ENCODE results near the gene UBE2S. TPM values are rescaled to one million over a fixed set of nuclear protein-coding genes. Genes with fewer than 3 reads are reported as not detected.
"Not testable (repeated sequence)": the region's sequence is repeated elsewhere in the genome, so short reads cannot be mapped to it uniquely, and the experiment has no call there.

Gene UBE2S
- polyA plus RNA-seq, 1 donor (not counting 4 experiments of a cell fraction or from before 2014, with no cell fraction given): 31.8 TPM

DNA sequence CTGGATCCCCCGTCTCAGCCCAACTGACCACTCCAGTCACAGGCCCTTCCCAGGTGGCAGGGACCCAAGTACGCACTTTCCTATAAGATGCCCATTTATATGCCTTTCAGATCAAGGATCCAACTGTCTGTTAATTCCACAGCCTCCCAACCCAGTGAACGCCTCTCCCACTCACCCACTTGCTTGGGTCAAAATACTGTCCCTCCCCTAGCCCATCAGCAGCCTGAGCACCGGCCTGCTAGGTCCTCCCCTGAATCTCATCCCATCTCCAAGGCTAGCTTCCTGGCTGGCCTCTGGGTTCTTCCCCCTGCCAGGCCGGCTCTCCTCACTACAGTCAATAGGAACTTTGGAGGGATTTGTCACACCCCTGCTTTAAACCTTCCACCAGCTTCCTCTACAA is 1.9 kb downstream of the UBE2S start:
- Histone ChIP-seq H2AFZ (ENCODE audit: control insufficient read depth, low read length) (no peak overlapping the region), H3K79me2 (ENCODE audit: control insufficient read depth, insufficient read depth, low read length) (peaks cover 45% of the 10 kb centered on the region), H3K27me3 (ENCODE audit: control insufficient read depth, extremely low read depth, insufficient read depth, low read length) (no peaks in the 10 kb centered on the region), H3K36me3 (ENCODE audit: control insufficient read depth in 2 of 2, extremely low read depth in 1 of 2, insufficient read depth in 2 of 2, low read length in 2 of 2) (peaks cover 24 to 38% of the 10 kb centered on the region in 2 experiments), H3K9me3 (ENCODE audit: control insufficient read depth, low read depth, low read length) (no peaks in the 10 kb centered on the region), H3K4me1 (ENCODE audit: control insufficient read depth, extremely low read depth, insufficient read depth, low read length) (peaks cover 23% of the 10 kb centered on the region), H3K9ac (ENCODE audit: control insufficient read depth, extremely low read depth, insufficient read depth, low read length) (no peak overlapping the region), H4K20me1 (ENCODE audit: control insufficient read depth, extremely low read depth, insufficient read depth, low read length) (peaks cover 14% of the 10 kb centered on the region), H3K27ac (ENCODE audit: control insufficient read depth, insufficient read depth, low read length) (no peak overlapping the region), H3K4me3 (ENCODE audit: control insufficient read depth in 2 of 3, extremely low read depth in 1 of 3, insufficient read depth in 2 of 3, low read depth in 1 of 3, low read length in 3 of 3) (peak overlapping the region in 2 of 3 experiments; percentile 76 to 85), H3K4me2 (ENCODE audit: control insufficient read depth, extremely low read depth, insufficient read depth, low read depth, low read length) (peak overlapping the region; percentile 94), H3K9me1 (ENCODE audit: control insufficient read depth, extremely low read depth, insufficient read depth, low read length) (no peaks in the 10 kb centered on the region)
- FAIRE-seq (no peak), DNase-seq (ENCODE audit: low read depth, low spot score) (no peak)
- TF ChIP-seq, protein P1, sequence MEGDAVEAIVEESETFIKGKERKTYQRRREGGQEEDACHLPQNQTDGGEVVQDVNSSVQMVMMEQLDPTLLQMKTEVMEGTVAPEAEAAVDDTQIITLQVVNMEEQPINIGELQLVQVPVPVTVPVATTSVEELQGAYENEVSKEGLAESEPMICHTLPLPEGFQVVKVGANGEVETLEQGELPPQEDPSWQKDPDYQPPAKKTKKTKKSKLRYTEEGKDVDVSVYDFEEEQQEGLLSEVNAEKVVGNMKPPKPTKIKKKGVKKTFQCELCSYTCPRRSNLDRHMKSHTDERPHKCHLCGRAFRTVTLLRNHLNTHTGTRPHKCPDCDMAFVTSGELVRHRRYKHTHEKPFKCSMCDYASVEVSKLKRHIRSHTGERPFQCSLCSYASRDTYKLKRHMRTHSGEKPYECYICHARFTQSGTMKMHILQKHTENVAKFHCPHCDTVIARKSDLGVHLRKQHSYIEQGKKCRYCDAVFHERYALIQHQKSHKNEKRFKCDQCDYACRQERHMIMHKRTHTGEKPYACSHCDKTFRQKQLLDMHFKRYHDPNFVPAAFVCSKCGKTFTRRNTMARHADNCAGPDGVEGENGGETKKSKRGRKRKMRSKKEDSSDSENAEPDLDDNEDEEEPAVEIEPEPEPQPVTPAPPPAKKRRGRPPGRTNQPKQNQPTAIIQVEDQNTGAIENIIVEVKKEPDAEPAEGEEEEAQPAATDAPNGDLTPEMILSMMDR (optimal IDR thresholded peaks at IDR 0.05 in 1 of 3, IDR thresholded peaks at IDR 0.05 in 1 of 3, conservative IDR thresholded peaks at IDR 0.05 in 1 of 3; ENCODE audit: extremely low read depth in 1 of 3, insufficient read depth in 2 of 3, low read length in 3 of 3): no peak
- no peak for TF ChIP-seq EZH2 (IDR thresholded peaks at IDR 0.05; ENCODE audit: low read length)
- dilution Hi-C loops (cut with MboI; ENCODE audit: extremely low pct_ligation_motif_present, low sequenced_read_pairs): no loop called here

DNA sequence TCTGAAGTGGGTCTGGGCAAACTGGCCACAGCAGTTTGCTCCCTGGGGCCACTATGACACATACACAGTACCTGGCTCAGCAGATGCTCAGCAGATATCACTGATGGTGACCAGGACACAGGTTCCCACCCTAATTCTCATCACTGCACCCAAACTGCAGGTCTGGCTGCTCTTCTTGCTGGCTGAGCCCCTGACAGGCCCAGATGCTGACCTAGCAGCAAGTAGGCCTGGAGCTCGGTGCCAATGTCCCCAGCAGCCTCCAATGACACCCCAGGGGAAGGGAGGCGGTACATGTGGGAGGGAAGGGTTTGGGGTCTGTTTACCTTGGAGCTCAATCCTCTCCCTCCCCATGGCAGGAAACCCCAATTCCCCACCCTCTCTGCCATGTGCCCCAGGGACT is 5.1 kb downstream of the UBE2S start:
- Histone ChIP-seq H3K4me1 (ENCODE audit: control insufficient read depth, extremely low read depth, insufficient read depth, low read length) (peaks cover 19% of the 10 kb centered on the region), H3K79me2 (ENCODE audit: control insufficient read depth, insufficient read depth, low read length) (peaks cover 45% of the 10 kb centered on the region)

DNA sequence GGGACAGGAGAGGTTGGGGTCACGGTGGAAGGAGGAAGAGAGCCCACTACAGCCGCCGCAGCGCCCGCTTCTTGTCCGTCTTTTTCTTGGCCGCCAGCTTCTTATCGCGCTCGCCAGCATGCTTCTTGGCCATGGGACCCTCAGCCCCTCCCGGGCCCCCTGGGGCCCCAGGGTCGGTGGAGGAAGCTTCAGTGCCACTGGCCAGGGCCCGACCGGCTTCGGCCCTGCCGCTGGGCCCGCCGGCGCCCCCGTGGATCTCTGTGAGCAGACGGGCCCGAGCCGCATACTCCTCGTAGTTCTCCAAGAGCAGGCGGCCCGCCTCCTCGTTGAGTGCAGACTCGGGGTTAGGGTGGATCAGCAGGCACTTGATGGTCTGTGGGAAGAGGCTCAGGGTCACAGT is 6.2 kb downstream of the UBE2S start:
- DNase-seq (ENCODE audit: low read depth, low spot score); H3K4me3 ChIP-seq (ENCODE audit: control insufficient read depth in 2 of 3, extremely low read depth in 1 of 3, insufficient read depth in 2 of 3, low read depth in 1 of 3, low read length in 3 of 3); H3K9me3 ChIP-seq (ENCODE audit: control insufficient read depth, low read depth, low read length); H3K9ac ChIP-seq (ENCODE audit: control insufficient read depth, extremely low read depth, insufficient read depth, low read length); H3K4me2 ChIP-seq (ENCODE audit: control insufficient read depth, extremely low read depth, insufficient read depth, low read depth, low read length); H3K9me1 ChIP-seq (ENCODE audit: control insufficient read depth, extremely low read depth, insufficient read depth, low read length); FAIRE-seq; H3K27ac ChIP-seq (ENCODE audit: control insufficient read depth, insufficient read depth, low read length); H3K27me3 ChIP-seq (ENCODE audit: control insufficient read depth, extremely low read depth, insufficient read depth, low read length); H2AFZ ChIP-seq (ENCODE audit: control insufficient read depth, low read length); dilution Hi-C loops (cut with MboI; ENCODE audit: extremely low pct_ligation_motif_present, low sequenced_read_pairs): not testable (repeated sequence)
- Histone ChIP-seq H3K36me3 (ENCODE audit: control insufficient read depth in 2 of 2, extremely low read depth in 1 of 2, insufficient read depth in 2 of 2, low read length in 2 of 2) (peaks cover 27 to 37% of the 10 kb centered on the region in 2 experiments), H3K4me1 (ENCODE audit: control insufficient read depth, extremely low read depth, insufficient read depth, low read length) (peaks cover 14% of the 10 kb centered on the region), H3K79me2 (ENCODE audit: control insufficient read depth, insufficient read depth, low read length) (peaks cover 35% of the 10 kb centered on the region), H4K20me1 (ENCODE audit: control insufficient read depth, extremely low read depth, insufficient read depth, low read length) (peaks cover 11% of the 10 kb centered on the region)

More for the DNA sequence above, 5.1 kb downstream of the UBE2S start:
- no peak overlapping the region for H3K4me3 ChIP-seq (ENCODE audit: control insufficient read depth in 2 of 3, extremely low read depth in 1 of 3, insufficient read depth in 2 of 3, low read depth in 1 of 3, low read length in 3 of 3)
- H4K20me1 ChIP-seq (ENCODE audit: control insufficient read depth, extremely low read depth, insufficient read depth, low read length): peaks cover 14% of the 10 kb centered on the region
- H3K4me2 ChIP-seq (ENCODE audit: control insufficient read depth, extremely low read depth, insufficient read depth, low read depth, low read length): no peak overlapping the region
- dilution Hi-C loops (cut with MboI; ENCODE audit: extremely low pct_ligation_motif_present, low sequenced_read_pairs): no loop called here
- no peak overlapping the region for H2AFZ ChIP-seq (ENCODE audit: control insufficient read depth, low read length)
- H3K9ac ChIP-seq (ENCODE audit: control insufficient read depth, extremely low read depth, insufficient read depth, low read length): no peak overlapping the region
- no peaks in the 10 kb centered on the region for H3K9me3 ChIP-seq (ENCODE audit: control insufficient read depth, low read depth, low read length)
- DNase-seq (ENCODE audit: low read depth, low spot score): no peak
- H3K36me3 ChIP-seq (ENCODE audit: control insufficient read depth in 2 of 2, extremely low read depth in 1 of 2, insufficient read depth in 2 of 2, low read length in 2 of 2): peaks cover 27 to 41% of the 10 kb centered on the region in 2 experiments
- TF ChIP-seq, protein P1 (optimal IDR thresholded peaks at IDR 0.05 in 1 of 3, IDR thresholded peaks at IDR 0.05 in 1 of 3, conservative IDR thresholded peaks at IDR 0.05 in 1 of 3; ENCODE audit: extremely low read depth in 1 of 3, insufficient read depth in 2 of 3, low read length in 3 of 3): no peak
- TF ChIP-seq EZH2 (IDR thresholded peaks at IDR 0.05; ENCODE audit: low read length): no peak
- H3K9me1 ChIP-seq (ENCODE audit: control insufficient read depth, extremely low read depth, insufficient read depth, low read length): no peaks in the 10 kb centered on the region
- H3K27me3 ChIP-seq (ENCODE audit: control insufficient read depth, extremely low read depth, insufficient read depth, low read length): no peaks in the 10 kb centered on the region
- H3K27ac ChIP-seq (ENCODE audit: control insufficient read depth, insufficient read depth, low read length): no peak overlapping the region
- FAIRE-seq: no peak

All from keratinocyte (primary cell).